ENCODE data around the gene DHX58.

The DHX58 gene

DNA sequence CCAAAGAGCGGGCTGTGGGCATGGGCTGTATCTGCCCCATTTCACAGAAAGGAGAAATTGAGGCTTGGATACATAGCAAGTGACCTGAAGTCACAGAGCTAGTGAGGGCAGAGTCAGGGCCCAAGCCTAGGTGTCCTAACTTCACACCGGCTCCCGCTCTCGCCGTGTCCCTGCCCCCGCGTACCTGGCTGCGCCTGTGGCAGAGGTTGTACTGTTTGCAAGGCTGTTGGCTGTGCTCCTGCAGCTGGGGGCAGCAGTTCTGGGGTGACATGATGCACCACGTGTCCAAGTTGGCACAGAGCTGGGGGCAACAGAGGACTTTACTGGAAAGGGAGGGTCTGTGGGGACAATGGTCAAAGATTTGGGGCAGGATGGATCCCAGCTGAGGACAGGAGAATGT, 3.4 kb downstream of the DHX58 start:
- no peak for DNase-seq (ENCODE audit: low spot score)

DNA sequence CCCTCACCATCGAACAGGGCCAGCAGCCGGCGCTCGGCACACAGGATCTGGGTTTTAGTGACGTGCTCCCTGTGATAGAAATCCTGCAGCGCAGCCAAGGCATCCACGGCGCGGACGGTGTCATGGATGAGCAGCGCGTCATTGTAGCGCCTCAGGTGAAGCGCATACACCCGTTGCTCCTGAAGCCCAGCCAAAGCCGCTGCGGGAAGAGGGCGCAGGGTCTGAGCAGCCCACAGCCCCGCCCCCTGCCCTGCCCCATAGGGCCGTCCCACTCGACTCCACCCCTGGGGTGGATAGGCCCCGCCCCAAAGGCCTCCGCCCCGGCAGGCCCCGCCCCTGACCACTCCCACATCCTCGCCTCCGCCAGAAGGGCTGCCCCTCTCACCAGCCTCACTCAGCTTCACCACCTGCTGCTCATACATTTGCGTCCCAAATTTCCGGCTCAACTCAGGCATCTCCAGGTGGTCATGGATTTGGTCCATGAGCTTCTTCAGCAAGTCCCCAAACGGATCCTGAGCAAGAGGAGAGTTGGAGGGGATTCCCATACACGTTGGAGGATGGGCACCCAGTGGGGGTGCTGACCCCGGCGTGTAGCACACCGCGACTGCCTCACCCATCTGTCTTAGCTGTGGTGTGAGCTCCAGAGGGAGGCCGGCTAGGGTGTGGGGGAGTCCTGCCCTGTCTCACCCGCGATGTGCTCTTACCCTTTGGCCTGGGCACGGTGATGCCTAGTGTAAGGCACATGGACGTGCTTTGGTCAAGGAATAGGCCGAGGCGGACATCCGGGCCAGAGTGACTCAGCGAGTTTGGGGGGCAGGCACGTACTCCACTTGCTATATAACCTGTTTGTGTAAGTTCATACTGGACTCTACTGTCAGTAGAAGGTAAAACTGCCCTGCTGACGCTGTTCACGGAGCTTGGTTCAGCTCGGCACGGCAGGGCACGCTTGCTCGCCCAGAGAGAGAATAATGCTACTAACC, 4.6 kb downstream of the DHX58 start:
- no peak for DNase-seq (ENCODE audit: low spot score)

DNA sequence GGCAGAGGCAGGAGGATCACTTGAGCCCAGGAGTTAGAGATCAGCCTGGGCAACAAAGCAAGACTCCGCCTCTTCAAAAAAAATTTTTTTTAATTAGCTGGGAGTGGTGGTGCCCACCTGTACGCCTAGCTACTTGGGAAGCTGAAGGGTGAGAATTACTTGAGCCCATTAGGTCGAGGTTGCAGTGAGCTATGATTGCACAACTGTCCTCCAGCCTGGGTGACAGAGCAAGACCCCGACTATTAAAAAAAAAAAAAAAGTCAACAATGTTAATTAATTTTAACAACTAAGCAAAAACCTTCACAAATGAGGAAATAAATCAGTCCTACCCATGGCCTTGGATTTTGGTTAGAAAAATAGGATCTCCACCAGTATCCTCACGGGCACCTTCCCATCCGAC, 5.4 kb downstream of the DHX58 start:
- DNase-seq (ENCODE audit: low spot score): no peak

- no peak for DNase-seq (ENCODE audit: low spot score)
These were observed 6.5 kb downstream of the DHX58 start for GRCh38 chr17:42106009-42106408.

DNA sequence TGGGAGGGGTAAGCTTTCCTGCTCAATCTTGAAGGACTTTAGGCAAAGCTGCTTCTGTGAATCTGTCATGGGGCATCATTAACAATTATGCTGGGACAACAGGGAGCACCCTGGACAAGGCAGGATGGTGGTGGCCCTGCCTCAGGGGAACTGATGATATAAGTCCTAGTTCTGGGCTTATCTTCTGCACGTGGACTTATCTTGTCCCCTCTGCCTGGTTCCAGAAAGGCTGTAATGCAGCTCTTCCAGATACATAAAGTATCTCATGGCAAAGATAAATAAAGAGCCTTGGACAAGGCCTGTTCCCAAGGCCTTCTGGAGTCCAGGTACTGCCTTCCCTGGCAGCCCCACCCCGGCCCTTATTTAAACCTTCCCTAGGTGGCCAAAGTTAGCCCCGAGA, 8.2 kb downstream of the DHX58 start:
- DNase-seq (ENCODE audit: low spot score): no peak

- no peak for DNase-seq (ENCODE audit: low spot score)
These were observed 9.1 kb downstream of the DHX58 start for GRCh38 chr17:42103221-42103954.

DNA sequence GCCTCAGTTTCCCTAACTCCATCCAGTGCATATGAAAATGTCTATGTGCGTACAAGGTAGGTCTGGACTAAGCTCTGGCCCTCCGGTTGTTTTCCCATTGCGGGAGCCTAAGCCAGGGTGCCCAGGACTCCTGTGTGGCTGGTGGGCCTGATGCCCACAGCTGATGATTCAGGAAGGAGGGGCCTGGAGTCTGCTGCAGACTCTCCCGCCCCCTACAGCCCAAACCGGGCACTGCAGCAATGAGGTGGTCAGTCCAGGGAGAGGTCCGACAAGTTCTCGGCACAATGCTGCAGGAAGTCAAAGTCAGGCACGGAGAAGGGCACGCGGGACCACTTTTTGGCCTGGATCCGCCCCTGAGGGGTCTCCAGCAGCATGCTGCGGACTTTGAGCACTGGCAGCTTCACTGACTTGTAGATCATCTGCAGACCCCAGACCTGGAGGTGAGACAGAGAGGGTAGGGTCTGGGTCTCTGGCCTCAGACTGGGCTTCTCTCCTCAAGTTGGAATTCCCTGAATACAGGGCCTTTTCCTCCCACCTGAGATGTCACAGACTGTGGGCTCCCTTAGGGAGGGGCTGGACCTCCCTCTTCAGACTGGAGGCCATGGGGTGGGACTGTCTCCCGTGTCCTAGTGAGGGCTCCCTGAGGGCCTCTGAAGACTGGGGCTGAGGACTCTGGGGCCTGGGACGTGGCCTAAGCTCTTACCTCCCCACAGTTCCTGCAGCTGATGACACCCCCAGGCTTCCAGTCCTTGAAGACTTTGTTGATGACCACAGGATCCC, 10.8 kb downstream of the DHX58 start:
- peak; percentile 49 for DNase-seq (ENCODE audit: low spot score)

- DNase-seq (ENCODE audit: low spot score): no peak
These were observed 13.6 kb downstream of the DHX58 start for GRCh38 chr17:42098730-42099399.

DNA sequence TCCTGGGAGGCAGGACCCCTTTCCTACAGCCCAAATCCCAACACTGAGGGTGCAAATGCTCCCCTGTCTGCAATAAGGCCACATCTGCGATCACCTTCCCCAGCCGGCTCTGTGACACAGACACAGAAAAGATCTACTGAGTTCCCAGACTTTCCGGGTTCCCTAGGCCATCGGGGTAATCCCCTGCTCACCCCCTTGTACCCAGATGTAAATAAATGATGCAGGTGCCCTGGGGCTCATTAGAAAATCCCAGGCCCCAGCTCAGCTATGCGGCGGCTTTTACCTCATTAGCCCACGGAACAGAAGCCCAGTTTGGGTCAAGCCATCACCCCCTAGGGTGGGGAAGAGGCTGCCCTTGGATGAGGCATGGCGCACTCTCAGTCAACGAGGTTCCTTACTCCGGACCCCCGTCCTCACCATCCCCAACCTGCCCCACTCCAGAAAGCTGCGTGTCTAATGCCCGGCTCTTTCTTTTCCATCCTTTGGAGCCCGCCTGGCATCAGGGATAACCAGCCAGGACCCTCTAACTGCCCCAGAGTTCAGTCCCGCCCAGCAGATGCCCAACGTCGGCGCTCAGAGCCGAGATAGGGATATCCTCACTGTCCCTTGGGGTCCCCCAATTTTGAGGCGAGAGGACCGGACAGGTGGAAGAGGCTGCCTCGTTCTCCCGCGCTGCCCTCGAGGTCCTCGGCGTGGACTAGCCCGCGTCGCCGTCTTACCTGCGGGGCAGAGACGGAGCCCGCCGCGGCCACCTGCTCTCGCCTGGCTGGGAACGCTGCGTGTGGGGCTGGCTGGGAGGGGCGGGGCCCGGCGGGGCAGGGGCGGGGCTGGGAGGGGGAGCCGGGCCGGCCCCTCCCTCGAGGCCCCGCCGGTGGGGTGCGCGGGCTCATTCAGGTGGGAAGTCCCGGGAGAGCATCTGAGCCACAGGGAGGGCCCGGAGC, 14.6 kb downstream of the DHX58 start, which contains the start of gene ZNF385C:
Gene ZNF385C, minus strand, starts transcription at position 783 of the 941 bp plus-strand sequence. CDS start 35,417 bp downstream, outside the sequence.
- no peak for DNase-seq (ENCODE audit: low spot score)

GRCh38 chr17:42096360-42097111, 16.0 kb downstream of the DHX58 start:
- DNase-seq (ENCODE audit: low spot score): no peak

GRCh38 chr17:42094375-42095069, 18.0 kb downstream of the DHX58 start:
- no peak for DNase-seq (ENCODE audit: low spot score)

GRCh38 chr17:42092939-42093338, 19.6 kb downstream of the DHX58 start:
- no peak for DNase-seq (ENCODE audit: low spot score)

DNA sequence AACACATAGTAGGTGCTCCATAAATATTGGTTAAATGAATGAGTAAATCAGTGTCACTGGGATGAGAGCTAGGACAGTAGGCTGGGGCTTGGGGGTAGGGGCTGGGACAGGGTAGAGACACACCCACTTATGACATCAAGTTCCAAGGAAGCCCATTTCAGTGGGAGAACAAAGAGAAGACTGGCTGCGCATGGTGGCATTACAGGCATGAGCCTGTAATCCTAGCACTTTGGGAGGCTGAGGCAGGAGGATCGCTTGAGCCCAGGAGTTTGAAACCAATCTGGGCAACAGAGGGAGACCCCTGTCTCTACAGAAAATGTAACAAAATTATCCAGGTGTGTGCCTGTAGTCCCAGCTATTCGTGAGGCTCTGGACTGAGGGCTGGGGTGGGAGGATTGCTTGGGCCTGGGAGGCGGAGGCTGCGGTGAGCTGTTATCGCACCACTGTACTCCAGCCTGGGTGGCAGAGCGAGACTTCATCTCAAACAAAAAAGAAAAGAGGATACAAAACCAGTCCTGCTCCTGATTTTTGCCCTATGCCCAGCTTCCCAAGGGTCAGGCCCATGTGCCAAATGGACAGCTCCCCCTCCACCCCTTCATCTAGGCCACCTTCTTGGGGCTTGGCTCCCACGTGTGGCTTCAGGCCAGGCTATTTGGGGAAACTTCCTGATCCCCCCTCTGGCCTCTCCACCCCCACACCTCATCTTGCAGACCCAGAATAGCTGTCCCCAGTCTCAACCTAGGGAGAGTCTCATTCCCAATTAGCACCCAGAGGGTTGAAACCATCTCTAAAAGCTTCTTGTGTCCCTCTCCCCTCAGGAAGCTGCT, 21.3 kb downstream of the DHX58 start:
- DNase-seq (ENCODE audit: low spot score): no peak

DNA sequence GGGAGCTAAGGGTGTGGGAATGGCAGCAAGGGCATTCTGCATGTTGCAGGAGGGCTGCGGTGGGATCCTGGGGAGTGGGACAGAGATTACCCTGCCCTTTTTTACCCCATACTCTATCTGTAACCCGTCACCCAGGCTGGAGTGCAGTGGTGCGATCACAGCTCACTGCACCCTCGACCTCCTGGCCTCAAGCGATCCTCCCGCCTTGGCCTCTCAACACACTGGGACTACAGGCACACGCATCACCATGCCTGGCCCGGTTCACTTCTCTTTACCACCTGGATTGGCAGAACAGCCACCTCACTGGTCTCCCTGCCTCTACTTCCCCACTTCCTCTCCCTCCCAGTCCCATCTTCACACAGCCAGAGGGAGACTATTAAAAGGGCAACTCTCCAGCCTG, 23.8 kb downstream of the DHX58 start:
- no peak for DNase-seq (ENCODE audit: low spot score)

DNA sequence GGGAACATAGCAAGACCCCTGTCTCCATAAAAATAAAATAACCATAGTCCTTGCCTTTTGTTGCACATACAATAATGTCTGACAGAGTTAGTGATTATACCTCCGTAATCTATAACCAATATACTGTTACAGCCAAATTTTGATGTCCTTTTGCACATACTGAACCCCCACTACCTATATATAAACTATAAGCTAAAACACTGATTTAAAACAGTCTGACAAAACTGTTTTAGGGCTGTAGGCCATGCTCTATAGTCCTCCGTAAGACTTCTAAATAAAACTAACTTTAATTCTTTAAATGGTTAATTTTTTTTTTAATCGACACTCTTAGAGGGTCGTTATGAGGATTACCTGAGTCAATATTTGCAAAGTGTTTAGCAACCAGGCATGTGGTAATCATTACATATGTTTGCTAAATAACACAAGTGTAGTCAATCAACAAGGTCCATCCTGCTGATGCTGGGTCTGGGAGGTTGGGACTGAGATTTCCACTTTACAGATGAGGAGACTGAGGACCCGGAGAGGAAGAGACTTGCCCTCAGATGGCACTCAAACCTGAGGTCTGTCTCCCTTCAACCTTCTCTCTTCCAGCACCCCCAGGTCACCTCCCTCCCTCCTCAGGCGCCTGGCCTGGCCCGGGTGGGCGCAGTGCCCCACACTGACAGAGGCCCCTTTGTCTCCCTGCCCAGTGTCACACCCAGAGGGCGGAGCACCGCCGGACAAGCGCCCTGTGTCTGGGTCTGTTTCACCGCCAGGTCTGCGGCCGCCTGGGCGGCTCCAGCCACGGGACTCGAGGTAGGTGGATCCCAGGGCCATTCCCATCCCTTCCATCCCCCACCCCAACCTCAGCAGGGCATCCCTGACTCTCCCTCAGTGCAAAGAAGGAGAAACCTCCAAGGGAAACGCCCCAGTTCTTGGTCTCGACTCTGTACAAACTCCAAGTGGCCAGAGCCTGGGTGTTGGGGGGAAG, 24.5 kb downstream of the DHX58 start:
- peak; percentile 68 for DNase-seq (ENCODE audit: low spot score)

DNA sequence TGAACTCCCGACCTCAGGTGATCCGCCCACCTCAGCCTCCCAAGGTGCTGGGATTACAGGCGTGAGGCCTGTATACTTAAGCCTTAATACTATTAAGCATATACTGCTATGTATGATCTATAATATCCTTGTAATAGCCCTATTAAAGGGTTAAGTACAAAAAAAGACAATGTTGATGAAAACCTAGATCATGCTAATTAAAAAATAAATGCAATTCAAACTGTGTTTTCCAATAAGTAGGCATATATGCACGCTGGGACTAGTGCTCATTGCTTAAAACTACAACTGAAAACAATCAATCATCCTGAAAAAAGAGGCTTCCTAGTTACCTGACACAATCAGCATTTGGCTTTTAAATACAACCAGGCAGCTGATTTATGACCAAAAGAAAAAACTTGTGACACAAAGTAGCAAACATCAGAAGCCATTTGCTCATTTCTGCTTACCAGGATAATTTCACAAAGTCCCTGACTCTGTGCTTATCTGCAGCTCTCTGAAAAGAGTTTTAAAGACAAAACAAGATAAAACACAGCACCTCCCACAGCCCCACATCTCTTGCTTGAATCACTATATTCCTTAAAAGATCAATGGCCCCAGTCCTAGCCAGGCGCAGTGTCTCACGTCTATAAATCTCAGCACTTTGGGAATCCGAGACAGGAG, 25.3 kb downstream of the DHX58 start:
- DNase-seq (ENCODE audit: low spot score): no peak

Data from globus pallidus (tissue), 1 donor.